Ovary (tissue), 3 donors: ENCODE results near the gene MAST4.

Experiments
- EP300 ChIP-seq: sonication (generic); formaldehyde crosslinking; IDR thresholded peaks from one replicate; pipeline ENCODE4 v1.6.1; 2017; ENCODE audit warnings: antibody characterized with exemption
- POLR2A ChIP-seq: fragments of 450-650 bp; IDR thresholded peaks from one replicate; pipeline ENCODE4 v1.6.1; 2017; ENCODE audit warnings: antibody characterized with exemption, mild to moderate bottlenecking, moderate library complexity
- TF ChIP-seq, protein P1 (sequence below), 3 donors: fragments of 450-650 bp in 2 of 3; fragments of 200-600 bp in 1 of 3; IDR thresholded peaks; one replicate each; pipeline versions ENCODE4 v1.5.1 to v1.8.0; 2016 to 2022; ENCODE audit warnings: antibody characterized with exemption in 3 of 3, mild to moderate bottlenecking in 1 of 3
- donor health status: DM: no; HTN: no; CAD: no.

DNA sequence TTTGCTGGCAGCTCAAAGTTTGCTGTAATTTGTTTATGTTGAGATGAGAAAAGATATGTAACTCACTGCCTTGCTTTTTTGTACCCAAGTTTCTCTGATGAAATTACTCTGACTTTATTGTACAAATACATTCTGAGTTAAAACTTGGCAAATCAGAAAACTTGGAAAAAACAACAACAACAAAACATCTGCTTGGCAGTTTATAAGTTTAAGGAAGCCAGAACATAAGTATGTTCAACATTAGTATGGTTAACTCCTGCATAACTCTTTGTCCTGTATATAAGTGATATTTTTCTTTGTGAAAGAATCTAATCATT lies 233.1 kb downstream of the MAST4 start:
- TF ChIP-seq, protein P1, sequence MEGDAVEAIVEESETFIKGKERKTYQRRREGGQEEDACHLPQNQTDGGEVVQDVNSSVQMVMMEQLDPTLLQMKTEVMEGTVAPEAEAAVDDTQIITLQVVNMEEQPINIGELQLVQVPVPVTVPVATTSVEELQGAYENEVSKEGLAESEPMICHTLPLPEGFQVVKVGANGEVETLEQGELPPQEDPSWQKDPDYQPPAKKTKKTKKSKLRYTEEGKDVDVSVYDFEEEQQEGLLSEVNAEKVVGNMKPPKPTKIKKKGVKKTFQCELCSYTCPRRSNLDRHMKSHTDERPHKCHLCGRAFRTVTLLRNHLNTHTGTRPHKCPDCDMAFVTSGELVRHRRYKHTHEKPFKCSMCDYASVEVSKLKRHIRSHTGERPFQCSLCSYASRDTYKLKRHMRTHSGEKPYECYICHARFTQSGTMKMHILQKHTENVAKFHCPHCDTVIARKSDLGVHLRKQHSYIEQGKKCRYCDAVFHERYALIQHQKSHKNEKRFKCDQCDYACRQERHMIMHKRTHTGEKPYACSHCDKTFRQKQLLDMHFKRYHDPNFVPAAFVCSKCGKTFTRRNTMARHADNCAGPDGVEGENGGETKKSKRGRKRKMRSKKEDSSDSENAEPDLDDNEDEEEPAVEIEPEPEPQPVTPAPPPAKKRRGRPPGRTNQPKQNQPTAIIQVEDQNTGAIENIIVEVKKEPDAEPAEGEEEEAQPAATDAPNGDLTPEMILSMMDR (IDR thresholded peaks at IDR 0.05) = no peak
- TF ChIP-seq POLR2A = no peak
- no peak for TF ChIP-seq EP300
